Measurements from ENCODE around the gene ZNF765. TPM values are rescaled to one million over a fixed set of nuclear protein-coding genes. Genes with fewer than 3 reads are reported as not detected.
"Not testable (repeated sequence)": the region's sequence is repeated elsewhere in the genome, so short reads cannot be mapped to it uniquely, and the experiment has no call there.

Gene ZNF765
- total RNA-seq (2022) (13.1 and 14.8 TPM in 2 replicates), Bru-seq, nascent RNA (percentile 65 among the genes with signal in this experiment), BruChase-seq, experiment 1, labeled RNA remaining after a 6-hour chase (percentile 81 among the genes with signal in this experiment), BruChase-seq, experiment 2, labeled RNA remaining after a 2-hour chase (percentile 79 among the genes with signal in this experiment)
- long read RNA-seq, full-length matches to known transcripts = 10 of 11 reads
- long read RNA-seq, partial matches to known transcripts = 0 of 11 reads
- long read RNA-seq, other reads (novel, unspliced or antisense) = 1 of 11 reads

- BruUV-seq (replicated peaks) = TSS peak; percentile 74
Measured at GRCh38 chr19:53394974-53395839, at the start of gene ZNF765. ZNF765 (plus strand) TSS chr19:53395149; CDS start chr19:53398016, 2,867 bp downstream.

GRCh38 chr19:53355739-53356138 lies 39.2 kb upstream of the ZNF765 start:
- intact Hi-C loops (cut with micrococcal nuclease; ENCODE audit: unreplicated experiment) = no loop called here
- CTCF ChIA-PET = no interaction called here
- Mint-ChIP-seq H3K9me3 (ENCODE audit: low read depth, unreplicated experiment) (peaks cover 29% of the 10 kb centered on the region), H3K36me3 (ENCODE audit: insufficient read depth, unreplicated experiment) (peaks cover 34% of the 10 kb centered on the region), H3K4me1 (ENCODE audit: low read depth, unreplicated experiment) (no peaks in the 10 kb centered on the region), H3K4me3 (ENCODE audit: low read depth, unreplicated experiment) (no peak overlapping the region), H3K27me3 (ENCODE audit: unreplicated experiment) (no peaks in the 10 kb centered on the region), H3K27ac (ENCODE audit: unreplicated experiment) (no peak overlapping the region)
- no TSS peak for BruUV-seq (replicated peaks)
- no peak for TF ChIP-seq CTCF (IDR thresholded peaks at IDR 0.05; ENCODE audit: unreplicated experiment)
- no peak for DNase-seq

More at GRCh38 chr19:53394974-53395839, at the start of gene ZNF765:
- TF ChIP-seq CTCF (IDR thresholded peaks at IDR 0.05; ENCODE audit: unreplicated experiment) = peak; percentile 73
- CTCF ChIA-PET = no interaction called here
- peaks cover 12% of the 10 kb centered on the region for H3K4me1 Mint-ChIP-seq (ENCODE audit: low read depth, unreplicated experiment)
- peak within 1 kb of the TSS; percentile 78 for H3K4me3 Mint-ChIP-seq (ENCODE audit: low read depth, unreplicated experiment)
- peaks cover 10% of the 10 kb centered on the region for H3K9me3 Mint-ChIP-seq (ENCODE audit: low read depth, unreplicated experiment)
- no peaks in the 10 kb centered on the region for H3K27me3 Mint-ChIP-seq (ENCODE audit: unreplicated experiment)
- peaks cover 30% of the 10 kb centered on the region for H3K36me3 Mint-ChIP-seq (ENCODE audit: insufficient read depth, unreplicated experiment)
- peak; percentile 95 for DNase-seq
- intact Hi-C loops (cut with micrococcal nuclease; ENCODE audit: unreplicated experiment) = no loop called here
- peak within 1 kb of the TSS; percentile 73 for H3K27ac Mint-ChIP-seq (ENCODE audit: unreplicated experiment)

- H3K9me3 Mint-ChIP-seq (ENCODE audit: low read depth, unreplicated experiment) = peaks cover 23% of the 10 kb centered on the region
- BruUV-seq (replicated peaks) = no TSS peak
- H3K4me3 Mint-ChIP-seq (ENCODE audit: low read depth, unreplicated experiment) = no peak overlapping the region
- CTCF ChIA-PET = no interaction called here
- peaks cover 16% of the 10 kb centered on the region for H3K36me3 Mint-ChIP-seq (ENCODE audit: insufficient read depth, unreplicated experiment)
- no peak for TF ChIP-seq CTCF (IDR thresholded peaks at IDR 0.05; ENCODE audit: unreplicated experiment)
- intact Hi-C loops (cut with micrococcal nuclease; ENCODE audit: unreplicated experiment) = no loop called here
- H3K27me3 Mint-ChIP-seq (ENCODE audit: unreplicated experiment) = no peaks in the 10 kb centered on the region
- no peak for DNase-seq
- no peaks in the 10 kb centered on the region for H3K4me1 Mint-ChIP-seq (ENCODE audit: low read depth, unreplicated experiment)
- H3K27ac Mint-ChIP-seq (ENCODE audit: unreplicated experiment) = no peak overlapping the region
Measured at GRCh38 chr19:53357821-53358581, 36.9 kb upstream of the ZNF765 start.

GRCh38 chr19:53360056-53360455 lies 34.9 kb upstream of the ZNF765 start:
- not testable (repeated sequence) for H3K4me1 Mint-ChIP-seq (ENCODE audit: low read depth, unreplicated experiment)

More at GRCh38 chr19:53360056-53360455, 34.9 kb upstream of the ZNF765 start:
- H3K27ac Mint-ChIP-seq (ENCODE audit: unreplicated experiment); H3K4me3 Mint-ChIP-seq (ENCODE audit: low read depth, unreplicated experiment); H3K27me3 Mint-ChIP-seq (ENCODE audit: unreplicated experiment); CTCF ChIA-PET; DNase-seq; BruUV-seq (replicated peaks); intact Hi-C loops (cut with micrococcal nuclease; ENCODE audit: unreplicated experiment): not testable (repeated sequence)
- peaks cover 12% of the 10 kb centered on the region for H3K36me3 Mint-ChIP-seq (ENCODE audit: insufficient read depth, unreplicated experiment)
- peaks cover 18% of the 10 kb centered on the region for H3K9me3 Mint-ChIP-seq (ENCODE audit: low read depth, unreplicated experiment)

Measured in Calu3 (cell line).